ENCODE results near the gene PUM1.
"Not testable (repeated sequence)": the region's sequence is repeated elsewhere in the genome, so short reads cannot be mapped to it uniquely, and the experiment has no call there.

Gene PUM1

GRCh38 chr1:30964706-30965105 is 100.8 kb downstream of the PUM1 start:
- no peak for DNase-seq (ENCODE audit: low read depth)

GRCh38 chr1:30962609-30963508 is 102.7 kb downstream of the PUM1 start:
- no peak for DNase-seq (ENCODE audit: low read depth)

GRCh38 chr1:30957560-30958222 is 107.8 kb downstream of the PUM1 start:
- no peak for DNase-seq (ENCODE audit: low read depth)

- DNase-seq (ENCODE audit: low read depth) = no peak
These were observed 110.0 kb downstream of the PUM1 start for GRCh38 chr1:30955448-30956015.

GRCh38 chr1:30953685-30954084 is 111.8 kb downstream of the PUM1 start:
- no peak for DNase-seq (ENCODE audit: low read depth)

GRCh38 chr1:30952098-30952497 is 113.4 kb downstream of the PUM1 start:
- DNase-seq (ENCODE audit: low read depth) = no peak

GRCh38 chr1:30950700-30951099 is 114.8 kb downstream of the PUM1 start:
- no peak for DNase-seq (ENCODE audit: low read depth)

GRCh38 chr1:30950053-30950452 is 115.5 kb downstream of the PUM1 start:
- no peak for DNase-seq (ENCODE audit: low read depth)

- DNase-seq (ENCODE audit: low read depth) = not testable (repeated sequence)
These were observed 116.1 kb downstream of the PUM1 start for GRCh38 chr1:30949487-30949838.

- DNase-seq (ENCODE audit: low read depth) = not testable (repeated sequence)
These were observed 116.6 kb downstream of the PUM1 start for GRCh38 chr1:30948813-30949486.

- DNase-seq (ENCODE audit: low read depth) = no peak
These were observed 117.2 kb downstream of the PUM1 start for GRCh38 chr1:30948278-30948677.

- DNase-seq (ENCODE audit: low read depth) = no peak
These were observed 118.3 kb downstream of the PUM1 start for GRCh38 chr1:30947212-30947611.

GRCh38 chr1:30942326-30942963 is 123.1 kb downstream of the PUM1 start:
- DNase-seq (ENCODE audit: low read depth) = no peak

- no peak for DNase-seq (ENCODE audit: low read depth)
These were observed 125.0 kb downstream of the PUM1 start for GRCh38 chr1:30940541-30940940.

GRCh38 chr1:30936541-30937171 is 128.9 kb downstream of the PUM1 start:
- no peak for DNase-seq (ENCODE audit: low read depth)

GRCh38 chr1:30935758-30936157 is 129.8 kb downstream of the PUM1 start:
- DNase-seq (ENCODE audit: low read depth) = not testable (repeated sequence)

- DNase-seq (ENCODE audit: low read depth) = no peak
These were observed 130.9 kb downstream of the PUM1 start for GRCh38 chr1:30934613-30935012.

- DNase-seq (ENCODE audit: low read depth) = no peak
These were observed 131.7 kb downstream of the PUM1 start for GRCh38 chr1:30933874-30934252.

GRCh38 chr1:30930631-30931173 is 134.8 kb downstream of the PUM1 start:
- no peak for DNase-seq (ENCODE audit: low read depth)

GRCh38 chr1:30929944-30930525 is 135.5 kb downstream of the PUM1 start:
- DNase-seq (ENCODE audit: low read depth) = no peak
